ENCODE measurements around the gene GPR156.

The GPR156 gene

DNA sequence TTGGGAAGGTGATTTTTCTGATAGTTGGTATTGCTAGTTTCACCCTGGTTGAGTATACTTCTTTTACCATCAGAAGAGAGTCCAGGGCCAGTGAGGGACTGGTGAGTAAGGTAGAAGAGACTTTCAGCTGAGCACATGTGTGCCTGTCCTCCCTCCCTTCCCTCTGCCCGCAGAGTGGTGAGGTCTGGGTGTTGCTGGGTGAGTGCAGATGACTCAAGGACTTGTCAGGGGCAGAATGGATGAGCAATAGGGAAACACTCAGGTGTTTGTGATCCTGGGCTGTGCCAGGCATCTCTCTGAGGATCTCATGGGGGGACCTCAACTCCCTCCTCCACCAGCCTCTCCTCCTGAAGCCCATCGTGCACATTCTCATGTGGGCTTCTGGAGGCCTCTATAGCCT lies 114.8 kb downstream of the GPR156 start:
- H3K4me1 ChIP-seq (ENCODE audit: insufficient read depth, poor library complexity, severe bottlenecking), result peaks cover 23% of the 10 kb centered on the region
- peak; percentile 86 for DNase-seq (ENCODE audit: low spot score)
- H3K27ac ChIP-seq (ENCODE audit: poor library complexity, severe bottlenecking), result peak overlapping the region; percentile 92
- peak; percentile 99 for ATAC-seq (ENCODE audit: low read depth)
- no peak overlapping the region for H3K4me3 ChIP-seq (ENCODE audit: severe bottlenecking)
- TF ChIP-seq, protein P1, sequence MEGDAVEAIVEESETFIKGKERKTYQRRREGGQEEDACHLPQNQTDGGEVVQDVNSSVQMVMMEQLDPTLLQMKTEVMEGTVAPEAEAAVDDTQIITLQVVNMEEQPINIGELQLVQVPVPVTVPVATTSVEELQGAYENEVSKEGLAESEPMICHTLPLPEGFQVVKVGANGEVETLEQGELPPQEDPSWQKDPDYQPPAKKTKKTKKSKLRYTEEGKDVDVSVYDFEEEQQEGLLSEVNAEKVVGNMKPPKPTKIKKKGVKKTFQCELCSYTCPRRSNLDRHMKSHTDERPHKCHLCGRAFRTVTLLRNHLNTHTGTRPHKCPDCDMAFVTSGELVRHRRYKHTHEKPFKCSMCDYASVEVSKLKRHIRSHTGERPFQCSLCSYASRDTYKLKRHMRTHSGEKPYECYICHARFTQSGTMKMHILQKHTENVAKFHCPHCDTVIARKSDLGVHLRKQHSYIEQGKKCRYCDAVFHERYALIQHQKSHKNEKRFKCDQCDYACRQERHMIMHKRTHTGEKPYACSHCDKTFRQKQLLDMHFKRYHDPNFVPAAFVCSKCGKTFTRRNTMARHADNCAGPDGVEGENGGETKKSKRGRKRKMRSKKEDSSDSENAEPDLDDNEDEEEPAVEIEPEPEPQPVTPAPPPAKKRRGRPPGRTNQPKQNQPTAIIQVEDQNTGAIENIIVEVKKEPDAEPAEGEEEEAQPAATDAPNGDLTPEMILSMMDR (IDR thresholded peaks at IDR 0.05; ENCODE audit: poor library complexity, severe bottlenecking), result no peak
- no peaks in the 10 kb centered on the region for H3K9me3 ChIP-seq (ENCODE audit: severe bottlenecking)
- H3K27me3 ChIP-seq (ENCODE audit: insufficient read depth, poor library complexity, severe bottlenecking), result no peaks in the 10 kb centered on the region
- H3K36me3 ChIP-seq (ENCODE audit: low read depth), result no peaks in the 10 kb centered on the region

DNA sequence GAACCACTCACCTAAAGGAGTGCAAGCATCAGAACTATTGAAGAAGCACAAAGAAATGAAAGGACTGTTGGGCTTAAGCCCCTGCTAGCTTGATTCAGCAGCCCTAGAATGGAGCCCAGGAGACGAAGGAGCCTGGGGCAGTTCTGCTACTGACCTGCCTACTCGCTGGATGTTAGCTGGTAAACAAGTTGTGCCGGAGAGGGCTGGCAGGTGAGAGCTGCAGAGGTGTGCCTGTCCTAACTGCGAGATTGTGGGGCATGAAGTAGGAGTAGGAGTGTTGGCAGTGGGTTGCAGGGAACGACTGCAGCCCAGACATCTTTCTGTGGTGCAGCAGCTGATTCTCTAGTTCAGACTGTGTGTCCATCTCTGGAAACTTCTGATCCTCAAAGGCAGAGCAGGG lies 115.6 kb downstream of the GPR156 start:
- H3K4me3 ChIP-seq (ENCODE audit: severe bottlenecking), result no peak overlapping the region
- H3K4me1 ChIP-seq (ENCODE audit: insufficient read depth, poor library complexity, severe bottlenecking), result peaks cover 23% of the 10 kb centered on the region
- no peaks in the 10 kb centered on the region for H3K36me3 ChIP-seq (ENCODE audit: low read depth)
- H3K9me3 ChIP-seq (ENCODE audit: severe bottlenecking), result no peaks in the 10 kb centered on the region
- no peaks in the 10 kb centered on the region for H3K27me3 ChIP-seq (ENCODE audit: insufficient read depth, poor library complexity, severe bottlenecking)
- ATAC-seq (ENCODE audit: low read depth) (no peak), DNase-seq (ENCODE audit: low spot score) (no peak)
- H3K27ac ChIP-seq (ENCODE audit: poor library complexity, severe bottlenecking), result peak overlapping the region; percentile 92
- TF ChIP-seq, protein P1 (IDR thresholded peaks at IDR 0.05; ENCODE audit: poor library complexity, severe bottlenecking), result no peak

DNA sequence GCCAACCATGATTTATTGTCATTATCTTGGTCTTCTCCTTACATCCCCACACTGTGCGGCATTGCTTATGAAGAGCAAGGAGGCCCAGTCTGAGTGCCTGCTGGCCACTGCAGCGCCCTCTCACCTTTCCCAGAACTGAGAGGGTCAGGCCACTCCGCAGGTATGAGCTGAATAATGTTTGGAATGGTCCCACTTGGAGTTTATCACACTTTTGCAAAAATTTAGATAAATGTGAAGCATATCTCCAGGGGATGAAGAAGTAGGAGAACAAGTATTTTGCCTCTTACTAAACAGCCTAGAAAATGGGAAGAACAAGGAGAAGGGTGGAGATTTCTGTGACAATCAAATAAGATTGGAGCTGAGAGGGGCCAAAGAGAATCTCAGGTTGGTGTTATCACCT lies 116.4 kb downstream of the GPR156 start:
- H3K4me1 ChIP-seq (ENCODE audit: insufficient read depth, poor library complexity, severe bottlenecking), result peaks cover 23% of the 10 kb centered on the region
- no peaks in the 10 kb centered on the region for H3K36me3 ChIP-seq (ENCODE audit: low read depth)
- DNase-seq (ENCODE audit: low spot score) (no peak), ATAC-seq (ENCODE audit: low read depth) (no peak)
- no peaks in the 10 kb centered on the region for H3K27me3 ChIP-seq (ENCODE audit: insufficient read depth, poor library complexity, severe bottlenecking)
- TF ChIP-seq, protein P1 (IDR thresholded peaks at IDR 0.05; ENCODE audit: poor library complexity, severe bottlenecking), result no peak
- H3K27ac ChIP-seq (ENCODE audit: poor library complexity, severe bottlenecking), result peak overlapping the region; percentile 92
- no peak overlapping the region for H3K4me3 ChIP-seq (ENCODE audit: severe bottlenecking)
- H3K9me3 ChIP-seq (ENCODE audit: severe bottlenecking), result no peaks in the 10 kb centered on the region

DNA sequence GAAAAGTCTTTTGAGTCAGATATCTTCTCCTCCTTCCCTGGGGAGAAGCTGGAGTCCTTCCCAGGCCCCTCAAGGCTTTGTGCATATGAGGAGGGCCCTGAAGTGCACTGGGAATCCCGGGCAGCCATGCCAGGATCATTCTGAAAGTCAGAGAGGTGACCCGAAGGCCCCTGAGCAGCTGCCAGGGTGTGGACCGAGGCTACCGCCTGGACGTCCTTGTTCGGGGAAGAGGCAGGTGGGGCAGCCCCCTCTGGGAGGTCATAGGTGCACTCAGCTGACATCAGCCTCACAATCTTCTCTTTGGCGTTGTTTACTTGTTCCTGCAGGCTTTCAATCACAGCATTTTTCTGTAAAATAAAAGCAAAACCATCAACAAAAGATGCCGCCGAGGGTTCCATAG lies 117.0 kb downstream of the GPR156 start:
- H3K27ac ChIP-seq (ENCODE audit: poor library complexity, severe bottlenecking), result peak overlapping the region; percentile 7
- H3K9me3 ChIP-seq (ENCODE audit: severe bottlenecking), result no peaks in the 10 kb centered on the region
- DNase-seq (ENCODE audit: low spot score), result no peak
- H3K4me1 ChIP-seq (ENCODE audit: insufficient read depth, poor library complexity, severe bottlenecking), result peaks cover 23% of the 10 kb centered on the region
- H3K36me3 ChIP-seq (ENCODE audit: low read depth), result no peaks in the 10 kb centered on the region
- TF ChIP-seq, protein P1 (IDR thresholded peaks at IDR 0.05; ENCODE audit: poor library complexity, severe bottlenecking), result no peak
- no peak for ATAC-seq (ENCODE audit: low read depth)
- no peaks in the 10 kb centered on the region for H3K27me3 ChIP-seq (ENCODE audit: insufficient read depth, poor library complexity, severe bottlenecking)
- no peak overlapping the region for H3K4me3 ChIP-seq (ENCODE audit: severe bottlenecking)

DNA sequence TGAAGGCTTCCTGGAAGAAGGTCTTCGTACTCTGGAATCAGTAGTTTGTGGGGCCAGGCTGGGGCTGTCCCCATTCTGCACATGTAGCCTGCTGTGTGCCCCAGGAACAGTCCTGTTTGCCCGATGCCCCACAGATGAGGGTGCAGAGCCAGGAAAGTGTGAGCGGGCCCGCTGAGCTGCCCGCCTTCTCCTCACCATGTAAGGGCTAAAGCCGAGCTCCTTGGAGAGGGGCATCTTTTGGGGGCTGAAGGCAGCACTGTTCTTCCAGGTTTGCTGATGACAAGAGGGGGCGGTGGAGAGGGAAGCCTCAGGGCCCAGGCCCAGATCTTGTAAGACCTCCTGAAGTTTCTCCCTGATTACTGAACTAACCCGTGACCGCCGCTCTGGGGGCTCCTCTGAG lies 117.5 kb downstream of the GPR156 start:
- peak overlapping the region; percentile 7 for H3K27ac ChIP-seq (ENCODE audit: poor library complexity, severe bottlenecking)
- DNase-seq (ENCODE audit: low spot score) (no peak), ATAC-seq (ENCODE audit: low read depth) (no peak)
- H3K4me3 ChIP-seq (ENCODE audit: severe bottlenecking), result no peak overlapping the region
- H3K4me1 ChIP-seq (ENCODE audit: insufficient read depth, poor library complexity, severe bottlenecking), result peaks cover 26% of the 10 kb centered on the region
- H3K36me3 ChIP-seq (ENCODE audit: low read depth), result no peaks in the 10 kb centered on the region
- H3K9me3 ChIP-seq (ENCODE audit: severe bottlenecking), result no peaks in the 10 kb centered on the region
- H3K27me3 ChIP-seq (ENCODE audit: insufficient read depth, poor library complexity, severe bottlenecking), result no peaks in the 10 kb centered on the region
- TF ChIP-seq, protein P1 (IDR thresholded peaks at IDR 0.05; ENCODE audit: poor library complexity, severe bottlenecking), result no peak

All from RWPE2 (cell line).